ENCODE data around the gene ARFGAP3. TPM values are rescaled to one million over a fixed set of nuclear protein-coding genes. Genes with fewer than 3 reads are reported as not detected.
A peak's percentile ranks its signal among the peaks of the same experiment; 100 is the strongest.

Gene ARFGAP3
- total RNA-seq, 2 donors from 2014 or later, result 20.5 to 36.9 TPM

GRCh38 chr22:42777126-42777525 lies 79.9 kb downstream of the ARFGAP3 start:
- H3K36me3 ChIP-seq (ENCODE audit: control insufficient read depth, insufficient read depth, low read length), result no peaks in the 10 kb centered on the region
- WGBS, 2 experiments (ENCODE audit: insufficient coverage in 1 of 2, insufficient read length in 1 of 2), result 93 to 100% methylated on average over 3 to 12 of the region's 12 CpGs
- Mint-ChIP-seq H3K9me3 (no peaks in the 10 kb centered on the region), H3K4me1 (peaks cover 8% of the 10 kb centered on the region), H3K36me3 (ENCODE audit: low read depth) (no peaks in the 10 kb centered on the region), H3K27ac (no peak overlapping the region), H3K4me3 (no peak overlapping the region), H3K27me3 (ENCODE audit: insufficient read depth) (no peaks in the 10 kb centered on the region)
- no peaks in the 10 kb centered on the region for H3K27me3 ChIP-seq (ENCODE audit: control insufficient read depth, insufficient read depth, low read length, poor library complexity, severe bottlenecking)
- TF ChIP-seq CTCF (conservative IDR thresholded peaks at IDR 0.05), result no peak
- H3K9ac ChIP-seq (ENCODE audit: extremely low read depth, low read length, poor library complexity, severe bottlenecking), result no peak overlapping the region
- H3K9me3 ChIP-seq (ENCODE audit: control insufficient read depth, low read length), result no peaks in the 10 kb centered on the region
- H3K27ac ChIP-seq (ENCODE audit: low read depth, low read length), result no peak overlapping the region
- H3K4me3 ChIP-seq (ENCODE audit: low read length), result no peak overlapping the region
- peaks cover 4% of the 10 kb centered on the region for H3K4me1 ChIP-seq (ENCODE audit: control insufficient read depth, insufficient read depth, low read length)
- no peak for DNase-seq

DNA sequence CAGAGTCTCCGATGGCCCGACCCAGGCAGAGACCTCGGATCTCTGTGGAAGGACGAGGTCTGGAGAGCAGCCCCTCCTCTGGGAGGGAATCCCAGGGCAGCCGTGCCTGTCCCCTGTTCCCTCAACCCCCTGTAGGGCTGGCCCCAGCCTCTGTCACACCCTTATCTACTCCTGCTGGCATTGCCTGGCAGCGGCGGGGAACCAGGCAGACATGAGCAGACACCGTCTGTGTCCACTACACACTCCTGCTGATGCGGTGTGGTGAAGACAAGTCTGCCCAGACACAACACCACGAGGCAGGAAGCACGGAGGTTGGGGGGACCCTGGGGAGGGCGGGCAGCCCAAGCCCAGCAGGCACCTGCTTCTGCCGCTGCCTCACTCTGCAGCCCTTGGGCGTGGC lies 83.9 kb downstream of the ARFGAP3 start:
- H3K4me3 ChIP-seq (ENCODE audit: low read length), result no peak overlapping the region
- H3K27me3 Mint-ChIP-seq (ENCODE audit: insufficient read depth), result no peaks in the 10 kb centered on the region
- peaks cover 8% of the 10 kb centered on the region for H3K4me1 Mint-ChIP-seq
- H3K9me3 ChIP-seq (ENCODE audit: control insufficient read depth, low read length), result no peaks in the 10 kb centered on the region
- no peak overlapping the region for H3K9ac ChIP-seq (ENCODE audit: extremely low read depth, low read length, poor library complexity, severe bottlenecking)
- DNase-seq, result peak; percentile 67
- no peaks in the 10 kb centered on the region for H3K36me3 ChIP-seq (ENCODE audit: control insufficient read depth, insufficient read depth, low read length)
- 43 to 56% methylated on average over 9 to 14 of the region's 14 CpGs for WGBS, 2 experiments (ENCODE audit: insufficient coverage in 1 of 2, insufficient read length in 1 of 2)
- H3K27ac ChIP-seq (ENCODE audit: low read depth, low read length), result no peak overlapping the region
- H3K27ac Mint-ChIP-seq, result no peak overlapping the region
- H3K27me3 ChIP-seq (ENCODE audit: control insufficient read depth, insufficient read depth, low read length, poor library complexity, severe bottlenecking), result no peaks in the 10 kb centered on the region
- H3K4me1 ChIP-seq (ENCODE audit: control insufficient read depth, insufficient read depth, low read length), result peaks cover 4% of the 10 kb centered on the region
- no peaks in the 10 kb centered on the region for H3K36me3 Mint-ChIP-seq (ENCODE audit: low read depth)
- no peak for TF ChIP-seq CTCF (conservative IDR thresholded peaks at IDR 0.05)
- no peaks in the 10 kb centered on the region for H3K9me3 Mint-ChIP-seq
- H3K4me3 Mint-ChIP-seq, result no peak overlapping the region

DNA sequence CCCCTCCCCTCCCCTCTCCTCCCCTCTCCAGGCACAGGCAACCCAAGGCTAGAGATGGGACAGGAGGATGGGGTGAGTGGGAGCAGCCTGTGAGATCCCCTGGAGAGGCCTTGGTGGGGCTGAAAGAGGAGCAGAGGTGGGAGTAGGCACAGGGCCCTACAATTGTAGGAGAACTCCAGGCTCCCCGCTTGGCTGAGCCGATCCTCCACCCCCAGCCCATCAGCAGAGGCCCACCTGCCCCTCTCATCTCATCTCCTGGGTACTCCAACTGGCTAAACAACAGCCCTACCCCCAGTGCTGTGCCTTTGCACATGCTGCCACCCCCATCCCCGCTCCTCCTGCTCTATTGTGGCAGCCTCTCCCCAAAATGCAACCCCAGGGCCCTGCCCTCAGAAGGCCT lies 84.4 kb downstream of the ARFGAP3 start:
- Histone ChIP-seq H3K9ac (ENCODE audit: extremely low read depth, low read length, poor library complexity, severe bottlenecking) (no peak overlapping the region), H3K27ac (ENCODE audit: low read depth, low read length) (no peak overlapping the region), H3K36me3 (ENCODE audit: control insufficient read depth, insufficient read depth, low read length) (no peaks in the 10 kb centered on the region), H3K4me1 (ENCODE audit: control insufficient read depth, insufficient read depth, low read length) (peaks cover 4% of the 10 kb centered on the region), H3K9me3 (ENCODE audit: control insufficient read depth, low read length) (no peaks in the 10 kb centered on the region), H3K4me3 (ENCODE audit: low read length) (no peak overlapping the region), H3K27me3 (ENCODE audit: control insufficient read depth, insufficient read depth, low read length, poor library complexity, severe bottlenecking) (no peaks in the 10 kb centered on the region)
- WGBS, 2 experiments (ENCODE audit: insufficient coverage in 1 of 2, insufficient read length in 1 of 2), result 92 to 100% methylated on average over 1 to 3 of the region's 3 CpGs
- DNase-seq, result no peak
- no peaks in the 10 kb centered on the region for H3K27me3 Mint-ChIP-seq (ENCODE audit: insufficient read depth)
- no peak overlapping the region for H3K4me3 Mint-ChIP-seq
- no peak for TF ChIP-seq CTCF (conservative IDR thresholded peaks at IDR 0.05)
- H3K27ac Mint-ChIP-seq, result no peak overlapping the region
- no peaks in the 10 kb centered on the region for H3K36me3 Mint-ChIP-seq (ENCODE audit: low read depth)
- no peaks in the 10 kb centered on the region for H3K9me3 Mint-ChIP-seq
- peaks cover 8% of the 10 kb centered on the region for H3K4me1 Mint-ChIP-seq

Data from endodermal cell (in vitro differentiated cells).